Endothelial cell of umbilical vein (primary cell): ENCODE measurements around the gene OLA1. TPM values are rescaled to one million over a fixed set of nuclear protein-coding genes. Genes with fewer than 3 reads are reported as not detected.

Experiments
- BruUV-seq: library from RNA; stranded (reverse); fragments of 400-500 nt; replicated peaks from 2 replicates; lab custom pipeline; 2021; lab: Mats Ljungman, UMichigan
- CTCF ChIA-PET: fragments of 300-600, 350-600 bp; sonication (Branson Sonifier 250); formaldehyde crosslinking; loops from one replicate; lab custom pipeline; 2021; ENCODE audit warnings: antibody characterized with exemption, inconsistent platforms; lab: Charles Lee
- POLR2A ChIA-PET: fragments of 300-600, 350-600 bp; sonication (Branson Sonifier 250); formaldehyde crosslinking; loops from one replicate; lab custom pipeline; 2021; ENCODE audit warnings: antibody characterized with exemption, inconsistent platforms; lab: Charles Lee
- DNase-seq: peaks from one replicate; pipeline ENCODE4 v3.0.0-alpha.2; 2011; ENCODE audit warnings: low read depth, low spot score
- FAIRE-seq: peaks from 2 replicates; lab custom pipeline; 2011; peaks lifted over from hg19 to GRCh38; lab: Jason Lieb, UNC
- H2AFZ ChIP-seq: 2 replicates; pipeline ENCODE4 v1.6.0; 2012; ENCODE audit warnings: low read depth, low read length, control low read depth, inconsistent platforms
- H3K27ac ChIP-seq: 2 replicates; pipeline ENCODE4 v1.5.1; 2011; ENCODE audit warnings: low read depth, mild to moderate bottlenecking, control low read depth, low read length, moderate library complexity; ENCODE audit not compliant: insufficient read depth
- H3K27me3 ChIP-seq, 2 experiments: 2 replicates each; pipeline versions ENCODE4 v1.6.0 to v1.6.1; 2011; ENCODE audit warnings: low read length in 2 of 2, mixed read lengths in 1 of 2; ENCODE audit not compliant: control insufficient read depth in 2 of 2, insufficient read depth in 2 of 2
- H3K36me3 ChIP-seq, 2 experiments: 2 replicates in 1 of 2; 3 replicates in 1 of 2; pipeline ENCODE4 v1.5.1; 2011; ENCODE audit warnings: low read length in 2 of 2, mild to moderate bottlenecking in 1 of 2, moderate library complexity in 1 of 2; ENCODE audit not compliant: control insufficient read depth in 2 of 2, insufficient read depth in 2 of 2; ENCODE audit errors: extremely low read depth in 1 of 2
- H3K4me1 ChIP-seq: 3 replicates; pipeline ENCODE4 v1.5.1; 2011; ENCODE audit warnings: mild to moderate bottlenecking, low read length; ENCODE audit not compliant: control insufficient read depth, insufficient read depth; ENCODE audit errors: extremely low read depth
- H3K4me2 ChIP-seq: 2 replicates; pipeline ENCODE4 v1.6.1; 2011; ENCODE audit warnings: low read length, control low read depth, mixed read lengths; ENCODE audit not compliant: insufficient read depth
- H3K4me3 ChIP-seq, 3 experiments: fragments of 200-600 bp in 1 of 3; sonication (generic), shearing (Covaris generic) in 1 of 3; replicated peaks in 1 of 3; 2 replicates each; pipeline ENCODE4 v1.5.1; 2011 to 2016; ENCODE audit warnings: control low read depth in 3 of 3, low read length in 3 of 3, mild to moderate bottlenecking in 2 of 3, inconsistent platforms in 1 of 3, low read depth in 1 of 3, moderate library complexity in 1 of 3; ENCODE audit not compliant: insufficient read depth in 1 of 3
- H3K79me2 ChIP-seq: 2 replicates; pipeline ENCODE4 v1.6.0; 2012; ENCODE audit warnings: low read length, inconsistent platforms; ENCODE audit not compliant: control insufficient read depth, insufficient read depth
- H3K9ac ChIP-seq: replicated peaks from 2 replicates; pipeline ENCODE3; 2011; ENCODE audit warnings: low read length, control low read depth; ENCODE audit not compliant: insufficient read depth; ENCODE audit errors: extremely low read depth
- H3K9me1 ChIP-seq: replicated peaks from 3 replicates; pipeline ENCODE4 v1.6.0; 2011; ENCODE audit warnings: mild to moderate bottlenecking, low read length; ENCODE audit not compliant: control insufficient read depth, insufficient read depth; ENCODE audit errors: extremely low read depth
- H3K9me3 ChIP-seq: replicated peaks from 2 replicates; pipeline ENCODE4 v1.5.1; 2012; ENCODE audit warnings: low read length, inconsistent platforms; ENCODE audit not compliant: control insufficient read depth, insufficient read depth
- H4K20me1 ChIP-seq: replicated peaks from 2 replicates; pipeline ENCODE3; 2011; ENCODE audit warnings: mild to moderate bottlenecking, low read length; ENCODE audit not compliant: control insufficient read depth, insufficient read depth; ENCODE audit errors: extremely low read depth
- EZH2 ChIP-seq: IDR thresholded peaks from 2 replicates; pipeline ENCODE4 v1.6.1; 2012; ENCODE audit warnings: borderline replicate concordance, low read depth, mild to moderate bottlenecking, moderate library complexity, low read length, inconsistent platforms; ENCODE audit not compliant: severe bottlenecking
- FOS ChIP-seq: IDR thresholded peaks from 2 replicates; pipeline ENCODE4 v1.6.1; 2011; ENCODE audit warnings: mild to moderate bottlenecking, low read length, moderate library complexity, borderline replicate concordance; ENCODE audit not compliant: insufficient read depth
- GATA2 ChIP-seq: IDR thresholded peaks from 2 replicates; pipeline ENCODE4 v1.7.0; 2011; ENCODE audit warnings: low read depth, mild to moderate bottlenecking, moderate library complexity, mixed read lengths, low read length; ENCODE audit not compliant: insufficient read length, insufficient read depth
- JUN ChIP-seq: IDR thresholded peaks from 2 replicates; pipeline ENCODE4 v1.6.1; 2011; ENCODE audit warnings: borderline replicate concordance, low read depth; ENCODE audit not compliant: insufficient read length, insufficient read depth
- MYC ChIP-seq: IDR thresholded peaks from one replicate; pipeline ENCODE4 v1.6.1; 2011; ENCODE audit warnings: mild to moderate bottlenecking, low read depth, low read length
- POLR2A ChIP-seq: IDR thresholded peaks from 2 replicates; pipeline ENCODE4 v1.6.1; 2012; ENCODE audit warnings: low read depth, mild to moderate bottlenecking, control low read depth, low read length
- POLR2AphosphoS5 ChIP-seq: IDR thresholded peaks from 2 replicates; pipeline ENCODE4 v1.6.1; 2012; ENCODE audit warnings: low read depth, mild to moderate bottlenecking, control low read depth, low read length, moderate library complexity; ENCODE audit not compliant: insufficient read depth
- dilution Hi-C: fragments of 300-500 bp; cut with MboI; formaldehyde crosslinking; loops from one replicate; pipeline ENCODE4 v1.15.0; 2019; ENCODE audit warnings: low sequenced_read_pairs; ENCODE audit not compliant: extremely low pct_ligation_motif_present
- intact Hi-C: fragments of 100-400 bp; cut with micrococcal nuclease; formaldehyde crosslinking; loops from one replicate; pipeline ENCODE4 v1.10.0; 2022
- polyA plus RNA-seq, 4 experiments: library from polyadenylated mRNA; depleted of rRNA in 3 of 4; stranded (reverse) in 3 of 4; unstranded in 1 of 4; fragments of >200 nt; gene quantifications; 2 replicates each; pipeline versions ENCODE4 v1.2.1 to v1.2.3, GENCODE V29; 2011 to 2012; ENCODE audit warnings: missing spikeins in 1 of 4
- total RNA-seq: library from RNA; stranded (reverse); gene quantifications from 2 replicates; pipeline ENCODE4 v1.2.3, GENCODE V29; 2021
- TF ChIP-seq, protein P1 (sequence below), 2 donors: IDR thresholded peaks; 1 replicate in 1 of 2; 2 replicates in 1 of 2; pipeline ENCODE4 v1.5.1; 2011; ENCODE audit warnings: low read length in 2 of 2, mild to moderate bottlenecking in 2 of 2, moderate library complexity in 2 of 2, control low read depth in 1 of 2, inconsistent platforms in 1 of 2, low read depth in 1 of 2; ENCODE audit not compliant: insufficient read depth in 1 of 2; ENCODE audit errors: extremely low read depth in 1 of 2
- TF ChIP-seq, protein P2 (sequence below): IDR thresholded peaks from 2 replicates; pipeline ENCODE4 v1.6.1; 2011; ENCODE audit not compliant: insufficient read depth, insufficient read length

OLA1 gene
- total and polyA plus RNA-seq, 2 donors (not counting 3 experiments of a cell fraction or from before 2014, with no cell fraction given) = 30.6 to 93.9 TPM

DNA sequence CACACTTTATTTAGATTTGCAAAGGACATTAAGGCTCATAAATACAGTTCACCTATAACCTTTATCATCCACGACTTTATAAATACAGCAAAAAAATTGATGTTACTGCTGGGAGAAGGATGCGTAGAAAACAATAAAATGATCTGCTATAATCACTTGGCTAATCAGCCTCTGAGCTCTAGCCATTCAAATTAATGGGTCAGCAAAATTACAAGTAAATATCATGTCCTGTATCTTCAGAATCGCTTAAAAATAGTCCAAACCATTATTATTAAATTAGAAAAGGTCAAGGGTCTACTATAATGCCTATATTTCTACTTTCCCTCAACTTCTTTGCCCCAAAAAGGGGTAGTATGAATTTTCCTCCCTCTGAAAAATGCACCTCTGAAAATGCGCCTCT lies 40.3 kb downstream of the OLA1 start:
- Histone ChIP-seq H3K27ac (no peak overlapping the region), H3K79me2 (peaks cover 46% of the 10 kb centered on the region), H3K36me3 (no peaks in the 10 kb centered on the region), H2AFZ (no peak overlapping the region), H4K20me1 (peaks cover 4% of the 10 kb centered on the region), H3K9me3 (no peaks in the 10 kb centered on the region), H3K9ac (no peak overlapping the region), H3K4me2 (no peak overlapping the region), H3K9me1 (no peaks in the 10 kb centered on the region), H3K4me3 (no peak overlapping the region), H3K4me1 (no peaks in the 10 kb centered on the region), H3K27me3 (no peaks in the 10 kb centered on the region)
- BruUV-seq = no TSS peak
- ChIA-PET POLR2A (no interaction called here), CTCF (interaction anchor here (0.9 to 1.5 kb wide), 2 partner anchors 10 to 31 kb away, joined by 3 to 6 read pairs; no protein-coding TSS in a partner anchor)
- dilution Hi-C loops (no loop called here), intact Hi-C loops (no loop called here)
- DNase-seq (no peak), FAIRE-seq (no peak)
- TF ChIP-seq FOS = no peak
- no peak for TF ChIP-seq POLR2A
- no peak for TF ChIP-seq MYC
- TF ChIP-seq GATA2 = no peak
- TF ChIP-seq, protein P1, sequence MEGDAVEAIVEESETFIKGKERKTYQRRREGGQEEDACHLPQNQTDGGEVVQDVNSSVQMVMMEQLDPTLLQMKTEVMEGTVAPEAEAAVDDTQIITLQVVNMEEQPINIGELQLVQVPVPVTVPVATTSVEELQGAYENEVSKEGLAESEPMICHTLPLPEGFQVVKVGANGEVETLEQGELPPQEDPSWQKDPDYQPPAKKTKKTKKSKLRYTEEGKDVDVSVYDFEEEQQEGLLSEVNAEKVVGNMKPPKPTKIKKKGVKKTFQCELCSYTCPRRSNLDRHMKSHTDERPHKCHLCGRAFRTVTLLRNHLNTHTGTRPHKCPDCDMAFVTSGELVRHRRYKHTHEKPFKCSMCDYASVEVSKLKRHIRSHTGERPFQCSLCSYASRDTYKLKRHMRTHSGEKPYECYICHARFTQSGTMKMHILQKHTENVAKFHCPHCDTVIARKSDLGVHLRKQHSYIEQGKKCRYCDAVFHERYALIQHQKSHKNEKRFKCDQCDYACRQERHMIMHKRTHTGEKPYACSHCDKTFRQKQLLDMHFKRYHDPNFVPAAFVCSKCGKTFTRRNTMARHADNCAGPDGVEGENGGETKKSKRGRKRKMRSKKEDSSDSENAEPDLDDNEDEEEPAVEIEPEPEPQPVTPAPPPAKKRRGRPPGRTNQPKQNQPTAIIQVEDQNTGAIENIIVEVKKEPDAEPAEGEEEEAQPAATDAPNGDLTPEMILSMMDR (IDR thresholded peaks at IDR 0.05; ENCODE audit: extremely low read depth in 1 of 2, insufficient read depth in 1 of 2, low read depth in 1 of 2, low read length in 2 of 2) = no peak
- TF ChIP-seq JUN = no peak
- TF ChIP-seq, protein P2, sequence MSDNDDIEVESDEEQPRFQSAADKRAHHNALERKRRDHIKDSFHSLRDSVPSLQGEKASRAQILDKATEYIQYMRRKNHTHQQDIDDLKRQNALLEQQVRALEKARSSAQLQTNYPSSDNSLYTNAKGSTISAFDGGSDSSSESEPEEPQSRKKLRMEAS = no peak
- TF ChIP-seq POLR2AphosphoS5 = no peak
- no peak for TF ChIP-seq EZH2
